ENCODE measurements around the gene TECRL.

GRCh38 chr4:64250488-64250887 is 158.8 kb downstream of the TECRL start:
- no peak for TF ChIP-seq CTCF (IDR thresholded peaks at IDR 0.05)
- TF ChIP-seq REST (IDR thresholded peaks at IDR 0.05; ENCODE audit: insufficient read depth in 1 of 2, low read depth in 2 of 2, low read length in 1 of 2) = no peak
- TF ChIP-seq POLR2AphosphoS5 (IDR thresholded peaks at IDR 0.05; ENCODE audit: low read depth, low read length) = no peak
- TF ChIP-seq SIN3A (IDR thresholded peaks at IDR 0.05; ENCODE audit: borderline replicate concordance, insufficient read depth, low read depth, low read length) = no peak

Measured in Panc1 (cell line).